Tibial nerve (tissue), 3 donors: ENCODE data around the gene MFAP5.

Experiments
- POLR2A ChIP-seq, 2 donors: fragments of 450-650 bp; IDR thresholded peaks; one replicate each; pipeline ENCODE4 v1.6.1; 2017; ENCODE audit warnings: antibody characterized with exemption in 2 of 2, mild to moderate bottlenecking in 2 of 2, moderate library complexity in 2 of 2
- TF ChIP-seq, protein P1 (sequence below), 5 experiments: fragments of 200-600 bp in 3 of 5; fragments of 450-650 bp in 2 of 5; sonication (generic) in 3 of 5; IDR thresholded peaks; one replicate each; pipeline ENCODE4 v1.5.1; 2016 to 2019; ENCODE audit warnings: antibody characterized with exemption in 5 of 5, mild to moderate bottlenecking in 3 of 5, moderate library complexity in 2 of 5

DNA sequence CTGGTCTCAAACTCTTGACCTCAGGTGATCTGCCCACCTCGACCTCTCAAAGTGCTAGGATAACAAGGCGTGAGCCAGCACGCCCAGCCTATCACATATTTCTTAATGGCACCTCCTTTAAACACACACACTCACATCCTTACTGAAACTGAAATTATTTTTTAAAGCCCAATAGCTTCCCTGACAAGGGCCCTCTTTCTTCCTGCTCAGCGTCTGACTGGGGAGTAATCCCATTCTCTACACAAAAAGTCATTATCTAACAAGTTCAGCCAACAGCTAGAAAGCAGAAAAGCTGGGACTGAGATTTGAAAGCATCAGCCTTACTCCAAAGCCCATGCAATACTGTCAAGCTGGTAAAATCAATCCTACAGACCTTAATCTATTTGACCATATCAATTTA, 40.0 kb downstream of the MFAP5 start:
- TF ChIP-seq POLR2A (IDR thresholded peaks at IDR 0.05) = no peak
- TF ChIP-seq, protein P1, sequence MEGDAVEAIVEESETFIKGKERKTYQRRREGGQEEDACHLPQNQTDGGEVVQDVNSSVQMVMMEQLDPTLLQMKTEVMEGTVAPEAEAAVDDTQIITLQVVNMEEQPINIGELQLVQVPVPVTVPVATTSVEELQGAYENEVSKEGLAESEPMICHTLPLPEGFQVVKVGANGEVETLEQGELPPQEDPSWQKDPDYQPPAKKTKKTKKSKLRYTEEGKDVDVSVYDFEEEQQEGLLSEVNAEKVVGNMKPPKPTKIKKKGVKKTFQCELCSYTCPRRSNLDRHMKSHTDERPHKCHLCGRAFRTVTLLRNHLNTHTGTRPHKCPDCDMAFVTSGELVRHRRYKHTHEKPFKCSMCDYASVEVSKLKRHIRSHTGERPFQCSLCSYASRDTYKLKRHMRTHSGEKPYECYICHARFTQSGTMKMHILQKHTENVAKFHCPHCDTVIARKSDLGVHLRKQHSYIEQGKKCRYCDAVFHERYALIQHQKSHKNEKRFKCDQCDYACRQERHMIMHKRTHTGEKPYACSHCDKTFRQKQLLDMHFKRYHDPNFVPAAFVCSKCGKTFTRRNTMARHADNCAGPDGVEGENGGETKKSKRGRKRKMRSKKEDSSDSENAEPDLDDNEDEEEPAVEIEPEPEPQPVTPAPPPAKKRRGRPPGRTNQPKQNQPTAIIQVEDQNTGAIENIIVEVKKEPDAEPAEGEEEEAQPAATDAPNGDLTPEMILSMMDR (IDR thresholded peaks at IDR 0.05) = no peak
